HG02759 (cell line): Measurements from ENCODE around the gene DUSP10.

Experiments used
- ATAC-seq: cut with Tn5 transposase; IDR thresholded peaks from one replicate; pipeline ENCODE4 v1.9.1; 2021; ENCODE audit warnings: mild to moderate bottlenecking, moderate library complexity; ENCODE audit not compliant: unreplicated experiment

DUSP10 gene

GRCh38 chr1:221766210-221766609 is 24.3 kb upstream of the DUSP10 start:
- ATAC-seq: no peak

GRCh38 chr1:221765527-221765926 is 23.6 kb upstream of the DUSP10 start:
- ATAC-seq: no peak

- ATAC-seq: no peak
These were observed 20.2 kb upstream of the DUSP10 start for GRCh38 chr1:221762121-221762520.

GRCh38 chr1:221761354-221762002 is 19.6 kb upstream of the DUSP10 start:
- peak; percentile 82 for ATAC-seq

GRCh38 chr1:221760911-221761310 is 19.0 kb upstream of the DUSP10 start:
- ATAC-seq: no peak

- no peak for ATAC-seq
These were observed 17.5 kb upstream of the DUSP10 start for GRCh38 chr1:221759436-221759835.

GRCh38 chr1:221758455-221758854 is 16.6 kb upstream of the DUSP10 start:
- ATAC-seq: no peak

GRCh38 chr1:221756830-221757551 is 15.1 kb upstream of the DUSP10 start:
- ATAC-seq: no peak

- ATAC-seq: peak; percentile 27
These were observed 11.9 kb upstream of the DUSP10 start for GRCh38 chr1:221753828-221754188.

GRCh38 chr1:221751226-221751887 is 9.5 kb upstream of the DUSP10 start:
- ATAC-seq: no peak

- no peak for ATAC-seq
These were observed 7.1 kb upstream of the DUSP10 start for GRCh38 chr1:221748981-221749380.

- ATAC-seq: no peak
These were observed 6.0 kb upstream of the DUSP10 start for GRCh38 chr1:221747839-221748238.

GRCh38 chr1:221743416-221744208 is 1.7 kb upstream of the DUSP10 start:
- ATAC-seq: no peak

GRCh38 chr1:221742555-221743415 is 896 bp upstream of the DUSP10 start:
- peak; percentile 45 for ATAC-seq

- ATAC-seq: no peak
These were observed 741 bp downstream of the DUSP10 start for GRCh38 chr1:221740993-221741702.

GRCh38 chr1:221740369-221740992 is 1.4 kb downstream of the DUSP10 start:
- no peak for ATAC-seq

- ATAC-seq: no peak
These were observed 2.2 kb downstream of the DUSP10 start for GRCh38 chr1:221739677-221740025.

GRCh38 chr1:221739018-221739676 is 2.7 kb downstream of the DUSP10 start:
- no peak for ATAC-seq

GRCh38 chr1:221736714-221737113 is 5.2 kb downstream of the DUSP10 start:
- no peak for ATAC-seq
